ENCODE measurements around the gene CDK18.

DNA sequence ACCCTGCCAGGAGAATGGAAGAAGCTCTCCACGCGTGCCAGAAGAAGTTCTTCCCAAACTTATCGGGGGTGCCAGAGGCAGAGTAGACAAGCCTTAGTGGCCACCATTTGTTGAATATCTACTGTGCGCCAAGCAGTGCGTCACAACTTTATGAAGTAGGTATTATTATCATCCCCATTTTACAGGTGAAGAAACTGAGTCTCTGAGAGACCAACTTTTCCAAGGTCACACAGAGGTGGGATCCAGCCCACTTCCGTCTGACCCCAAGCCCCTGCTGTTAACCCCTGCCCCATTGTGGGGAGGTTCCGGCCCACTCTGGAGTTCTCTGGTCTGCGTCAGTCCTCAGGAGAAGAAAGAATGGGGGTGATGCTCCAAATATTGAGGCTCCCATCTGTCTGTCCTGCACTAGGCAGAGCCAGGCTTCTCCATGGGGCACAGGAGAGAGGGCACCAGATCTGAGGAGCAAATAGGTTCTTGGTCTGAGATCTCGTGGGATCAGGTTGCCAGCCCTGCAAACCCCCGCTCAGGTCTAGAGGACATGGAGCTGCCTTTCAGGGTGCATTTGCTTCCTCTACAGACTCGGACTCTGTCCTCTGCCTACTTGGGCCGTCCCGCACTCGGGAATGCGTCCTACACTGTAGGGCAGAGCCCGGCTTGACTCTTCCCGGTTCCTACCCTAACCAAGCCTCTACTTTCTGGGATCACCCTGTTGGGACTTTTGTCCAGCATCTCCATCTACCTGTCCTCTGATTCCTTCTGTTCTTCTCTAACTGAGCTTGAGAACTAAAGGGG lies 2.1 kb downstream of the CDK18 start:
- TF ChIP-seq POLR2A (IDR thresholded peaks at IDR 0.05; ENCODE audit: low read depth, low read length) (no peak), TCF7 (IDR thresholded peaks at IDR 0.05; ENCODE audit: borderline replicate concordance) (no peak)

Data from GM12878 (cell line).